OCI-M2 (cell line): ENCODE results near the gene ACSF3.
"Not testable (repeated sequence)": the region's sequence is repeated elsewhere in the genome, so short reads cannot be mapped to it uniquely, and the experiment has no call there.

Source experiments
- DNase-seq: peaks from one replicate; lab custom pipeline; 2025; ENCODE audit not compliant: unreplicated experiment; lab: John Stamatoyannopoulos, UW

The ACSF3 gene

GRCh38 chr16:89187032-89187769 lies 93.5 kb downstream of the ACSF3 start:
- DNase-seq: no peak

GRCh38 chr16:89187770-89188392 lies 94.2 kb downstream of the ACSF3 start:
- no peak for DNase-seq

- not testable (repeated sequence) for DNase-seq
Observed at GRCh38 chr16:89188471-89189357, 95.1 kb downstream of the ACSF3 start.

GRCh38 chr16:89189358-89190025 lies 95.8 kb downstream of the ACSF3 start:
- DNase-seq: no peak

- no peak for DNase-seq
Observed at GRCh38 chr16:89190150-89190958, 96.7 kb downstream of the ACSF3 start.

- DNase-seq: no peak
Observed at GRCh38 chr16:89191033-89191900, 97.6 kb downstream of the ACSF3 start.

- no peak for DNase-seq
Observed at GRCh38 chr16:89191901-89192185, 98.2 kb downstream of the ACSF3 start.

- DNase-seq: not testable (repeated sequence)
Observed at GRCh38 chr16:89192186-89192955, 98.7 kb downstream of the ACSF3 start.

GRCh38 chr16:89192956-89193575 lies 99.4 kb downstream of the ACSF3 start:
- DNase-seq: no peak

- no peak for DNase-seq
Observed at GRCh38 chr16:89193576-89194293, 100.1 kb downstream of the ACSF3 start.

- no peak for DNase-seq
Observed at GRCh38 chr16:89194340-89195311, 101.0 kb downstream of the ACSF3 start.

GRCh38 chr16:89195521-89196171 lies 102.0 kb downstream of the ACSF3 start:
- no peak for DNase-seq

GRCh38 chr16:89197033-89197632 lies 103.5 kb downstream of the ACSF3 start:
- no peak for DNase-seq

GRCh38 chr16:89197633-89198416 lies 104.2 kb downstream of the ACSF3 start:
- no peak for DNase-seq
